K562 (cell line): ENCODE measurements around the gene RCOR2.

ENCODE experiments used
- CBX3 ChIP-seq, 2 experiments: IDR thresholded peaks; 1 replicate in 1 of 2; 2 replicates in 1 of 2; pipeline ENCODE4 v1.6.1; 2012; ENCODE audit warnings: inconsistent platforms in 2 of 2, low read length in 2 of 2, borderline replicate concordance in 1 of 2, control low read depth in 1 of 2
- CHD1 ChIP-seq: fragments of 200-600 bp; sonication (generic); IDR thresholded peaks from one replicate; pipeline ENCODE4 v1.6.1; 2012; ENCODE audit warnings: mild to moderate bottlenecking, moderate library complexity, low read length, inconsistent platforms
- CREB3 ChIP-seq: fragments of 450-650 bp; conservative IDR thresholded peaks from 2 replicates; pipeline ENCODE4 v1.6.1; 2016; ENCODE audit warnings: missing genetic modification characterization, low read depth, mild to moderate bottlenecking, missing compliant biosample characterization, moderate library complexity
- CTCF ChIP-seq, 3 experiments: IDR thresholded peaks in 2 of 3; conservative IDR thresholded peaks in 1 of 3; 2 replicates each; pipeline ENCODE4 v1.5.1; 2011 to 2012; ENCODE audit warnings: low read length in 3 of 3, mild to moderate bottlenecking in 3 of 3, control low read depth in 2 of 3, improper control_type of control experiment in 1 of 3, inconsistent platforms in 1 of 3, low read depth in 1 of 3, mixed read lengths in 1 of 3, moderate library complexity in 1 of 3; ENCODE audit not compliant: insufficient read depth in 2 of 3
- EZH2 ChIP-seq: IDR thresholded peaks from 2 replicates; pipeline ENCODE4 v1.6.1; 2012; ENCODE audit warnings: low read depth, mild to moderate bottlenecking, inconsistent platforms, low read length, borderline replicate concordance
- HCFC1 ChIP-seq: IDR thresholded peaks from 2 replicates; pipeline ENCODE4 v1.6.1; 2012; ENCODE audit warnings: low read depth, low read length, improper control_type of control experiment
- KAT7 ChIP-seq: sonication (generic); formaldehyde crosslinking; IDR thresholded peaks from 2 replicates; pipeline ENCODE4 v1.8.0; 2022; ENCODE audit warnings: missing genetic modification reagents, mild to moderate bottlenecking, borderline replicate concordance
- MAZ ChIP-seq, 2 experiments: fragments of 450-650 bp in 1 of 2; sonication (generic) in 1 of 2; formaldehyde crosslinking; IDR thresholded peaks in 1 of 2; conservative IDR thresholded peaks in 1 of 2; 2 replicates each; pipeline versions ENCODE4 v1.4.0 to v1.5.0; 2020; ENCODE audit warnings: mild to moderate bottlenecking in 1 of 2, missing genetic modification reagents in 1 of 2
- PRPF4 ChIP-seq: fragments of 200-400 bp; formaldehyde crosslinking; IDR thresholded peaks from one replicate; pipeline ENCODE4 v1.6.1; 2017; ENCODE audit warnings: low read length, low read depth, mild to moderate bottlenecking; ENCODE audit not compliant: insufficient read depth, poor library complexity, severe bottlenecking
- SIRT6 ChIP-seq: IDR thresholded peaks from one replicate; pipeline ENCODE4 v1.6.1; 2012; ENCODE audit warnings: low read depth, mild to moderate bottlenecking, control low read depth, inconsistent platforms, low read length, moderate library complexity
- ZBTB5 ChIP-seq: fragments of 450-650 bp; IDR thresholded peaks from 2 replicates; pipeline ENCODE4 v1.6.1; 2017; ENCODE audit warnings: antibody characterized with exemption
- ZBTB7A ChIP-seq: IDR thresholded peaks from 2 replicates; pipeline ENCODE4 v1.6.1; 2011; ENCODE audit warnings: low read depth, mild to moderate bottlenecking, low read length, moderate library complexity, borderline replicate concordance; ENCODE audit not compliant: control insufficient read depth
- ZNF140 ChIP-seq: fragments of 250-450 bp; sonication (Bioruptor Pico); IDR thresholded peaks from 2 replicates; pipeline ENCODE4 v1.8.0; 2021; ENCODE audit warnings: moderate library complexity, mild to moderate bottlenecking, inconsistent platforms

- no peak for TF ChIP-seq CBX3 (IDR thresholded peaks at IDR 0.05; ENCODE audit: borderline replicate concordance in 1 of 2, low read length in 2 of 2)
- no peak for TF ChIP-seq CREB3 (tag)
- no peak for TF ChIP-seq MAZ (CRISPR knock-in tag; conservative IDR thresholded peaks at IDR 0.05 in 1 of 2, IDR thresholded peaks at IDR 0.05 in 1 of 2)
- TF ChIP-seq ZBTB7A: no peak
- TF ChIP-seq HCFC1: no peak
- no peak for TF ChIP-seq ZNF140
- no peak for TF ChIP-seq CTCF (IDR thresholded peaks at IDR 0.05 in 2 of 3, conservative IDR thresholded peaks at IDR 0.05 in 1 of 3; ENCODE audit: insufficient read depth in 2 of 3, low read depth in 1 of 3, low read length in 3 of 3)
- no peak for TF ChIP-seq PRPF4
- no peak for TF ChIP-seq SIRT6
- no peak for TF ChIP-seq CHD1
- no peak for TF ChIP-seq KAT7 (CRISPR knock-in tag)
- TF ChIP-seq EZH2: no peak
- no peak for TF ChIP-seq ZBTB5
These were observed 3.4 kb upstream of the RCOR2 start for GRCh38 chr11:63920126-63920938.
